Uterus (tissue), 2 donors: ENCODE data around the gene INAFM2.

Experiments used
- POLR2A ChIP-seq, 2 donors: fragments of 450-650 bp; IDR thresholded peaks; one replicate each; pipeline ENCODE4 v1.6.1; 2016; ENCODE audit warnings: antibody characterized with exemption in 2 of 2, mild to moderate bottlenecking in 1 of 2, moderate library complexity in 1 of 2
- TF ChIP-seq, protein P1 (sequence below), 4 experiments: fragments of 200-600 bp in 2 of 4; fragments of 450-650 bp in 2 of 4; sonication (generic) in 2 of 4; IDR thresholded peaks; one replicate each; pipeline ENCODE4 v1.5.1; 2016 to 2019; ENCODE audit warnings: antibody characterized with exemption in 4 of 4, mild to moderate bottlenecking in 2 of 4, moderate library complexity in 1 of 4

DNA sequence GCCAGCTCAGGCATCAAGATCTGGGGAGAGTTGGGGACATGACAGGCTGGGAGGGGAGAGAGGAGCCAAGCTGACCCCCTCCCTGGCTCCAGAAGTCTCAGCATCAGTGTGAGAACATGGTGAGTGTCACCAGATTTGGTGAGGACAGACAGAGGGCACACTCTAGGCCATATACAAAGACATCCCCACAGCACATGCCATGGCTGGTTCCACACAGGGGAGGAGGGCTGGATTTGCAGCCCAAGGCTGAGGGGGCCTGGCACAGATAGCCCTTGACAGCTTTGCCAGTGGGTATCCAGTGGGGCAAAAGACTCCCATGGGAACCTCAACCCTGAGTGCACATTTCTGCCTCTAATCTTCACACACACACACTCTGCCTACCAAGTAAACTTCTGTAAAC, 30.5 kb upstream of the INAFM2 start:
- TF ChIP-seq, protein P1, sequence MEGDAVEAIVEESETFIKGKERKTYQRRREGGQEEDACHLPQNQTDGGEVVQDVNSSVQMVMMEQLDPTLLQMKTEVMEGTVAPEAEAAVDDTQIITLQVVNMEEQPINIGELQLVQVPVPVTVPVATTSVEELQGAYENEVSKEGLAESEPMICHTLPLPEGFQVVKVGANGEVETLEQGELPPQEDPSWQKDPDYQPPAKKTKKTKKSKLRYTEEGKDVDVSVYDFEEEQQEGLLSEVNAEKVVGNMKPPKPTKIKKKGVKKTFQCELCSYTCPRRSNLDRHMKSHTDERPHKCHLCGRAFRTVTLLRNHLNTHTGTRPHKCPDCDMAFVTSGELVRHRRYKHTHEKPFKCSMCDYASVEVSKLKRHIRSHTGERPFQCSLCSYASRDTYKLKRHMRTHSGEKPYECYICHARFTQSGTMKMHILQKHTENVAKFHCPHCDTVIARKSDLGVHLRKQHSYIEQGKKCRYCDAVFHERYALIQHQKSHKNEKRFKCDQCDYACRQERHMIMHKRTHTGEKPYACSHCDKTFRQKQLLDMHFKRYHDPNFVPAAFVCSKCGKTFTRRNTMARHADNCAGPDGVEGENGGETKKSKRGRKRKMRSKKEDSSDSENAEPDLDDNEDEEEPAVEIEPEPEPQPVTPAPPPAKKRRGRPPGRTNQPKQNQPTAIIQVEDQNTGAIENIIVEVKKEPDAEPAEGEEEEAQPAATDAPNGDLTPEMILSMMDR (IDR thresholded peaks at IDR 0.05), result no peak
- TF ChIP-seq POLR2A (IDR thresholded peaks at IDR 0.05), result no peak
